ENCODE results near the gene SLC2A11.

DNA sequence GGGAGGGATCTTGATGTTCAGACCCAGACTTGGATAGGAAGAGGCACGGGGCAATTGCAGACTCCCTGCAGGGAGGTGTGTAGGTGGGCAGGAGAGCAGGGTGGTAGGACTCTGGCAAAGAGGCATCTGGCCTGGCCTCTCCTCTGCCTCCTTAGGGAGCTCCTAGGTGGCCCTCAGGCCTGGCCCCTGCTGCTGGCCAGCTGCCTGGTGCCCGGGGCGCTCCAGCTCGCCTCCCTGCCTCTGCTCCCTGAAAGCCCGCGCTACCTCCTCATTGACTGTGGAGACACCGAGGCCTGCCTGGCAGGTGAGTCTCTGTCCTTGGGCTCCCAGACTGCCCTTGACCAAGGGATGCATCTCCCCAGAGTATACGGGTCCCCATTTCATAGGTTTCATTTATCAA lies 19.9 kb downstream of the SLC2A11 start:
- TF ChIP-seq, protein P1, sequence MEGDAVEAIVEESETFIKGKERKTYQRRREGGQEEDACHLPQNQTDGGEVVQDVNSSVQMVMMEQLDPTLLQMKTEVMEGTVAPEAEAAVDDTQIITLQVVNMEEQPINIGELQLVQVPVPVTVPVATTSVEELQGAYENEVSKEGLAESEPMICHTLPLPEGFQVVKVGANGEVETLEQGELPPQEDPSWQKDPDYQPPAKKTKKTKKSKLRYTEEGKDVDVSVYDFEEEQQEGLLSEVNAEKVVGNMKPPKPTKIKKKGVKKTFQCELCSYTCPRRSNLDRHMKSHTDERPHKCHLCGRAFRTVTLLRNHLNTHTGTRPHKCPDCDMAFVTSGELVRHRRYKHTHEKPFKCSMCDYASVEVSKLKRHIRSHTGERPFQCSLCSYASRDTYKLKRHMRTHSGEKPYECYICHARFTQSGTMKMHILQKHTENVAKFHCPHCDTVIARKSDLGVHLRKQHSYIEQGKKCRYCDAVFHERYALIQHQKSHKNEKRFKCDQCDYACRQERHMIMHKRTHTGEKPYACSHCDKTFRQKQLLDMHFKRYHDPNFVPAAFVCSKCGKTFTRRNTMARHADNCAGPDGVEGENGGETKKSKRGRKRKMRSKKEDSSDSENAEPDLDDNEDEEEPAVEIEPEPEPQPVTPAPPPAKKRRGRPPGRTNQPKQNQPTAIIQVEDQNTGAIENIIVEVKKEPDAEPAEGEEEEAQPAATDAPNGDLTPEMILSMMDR (IDR thresholded peaks at IDR 0.05 in 4 of 5, conservative IDR thresholded peaks at IDR 0.05 in 1 of 5): no peak
- TF ChIP-seq POLR2A (IDR thresholded peaks at IDR 0.05): no peak
